HG03457 (cell line): ENCODE results near the gene FCRL6.

ENCODE experiments used
- ATAC-seq: cut with Tn5 transposase; IDR thresholded peaks from one replicate; pipeline ENCODE4 v1.9.1; 2021; ENCODE audit warnings: moderate number of reproducible peaks; ENCODE audit not compliant: unreplicated experiment

FCRL6 gene

DNA sequence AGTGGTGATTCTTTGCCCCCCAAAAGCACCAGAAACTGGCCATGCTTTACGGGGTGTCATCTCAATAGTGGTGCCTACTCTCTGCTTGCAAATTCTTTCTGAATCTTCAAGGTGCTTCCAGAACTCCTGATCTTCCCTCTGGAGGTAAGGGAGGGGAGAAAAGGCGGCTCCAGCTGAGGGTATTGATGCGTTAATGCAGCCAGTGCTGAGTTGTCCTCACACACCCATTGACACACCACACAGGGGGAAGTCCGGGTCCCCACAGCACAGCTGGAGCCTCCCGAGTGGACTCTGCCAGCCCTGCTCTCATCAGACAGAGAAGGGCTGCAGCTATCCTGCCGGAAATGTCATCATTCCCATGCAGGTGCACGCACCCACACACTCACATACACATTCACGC, 59.1 kb downstream of the FCRL6 start:
- ATAC-seq, result no peak

- no peak for ATAC-seq
Observed at GRCh38 chr1:159862031-159862430, 59.9 kb downstream of the FCRL6 start.

DNA sequence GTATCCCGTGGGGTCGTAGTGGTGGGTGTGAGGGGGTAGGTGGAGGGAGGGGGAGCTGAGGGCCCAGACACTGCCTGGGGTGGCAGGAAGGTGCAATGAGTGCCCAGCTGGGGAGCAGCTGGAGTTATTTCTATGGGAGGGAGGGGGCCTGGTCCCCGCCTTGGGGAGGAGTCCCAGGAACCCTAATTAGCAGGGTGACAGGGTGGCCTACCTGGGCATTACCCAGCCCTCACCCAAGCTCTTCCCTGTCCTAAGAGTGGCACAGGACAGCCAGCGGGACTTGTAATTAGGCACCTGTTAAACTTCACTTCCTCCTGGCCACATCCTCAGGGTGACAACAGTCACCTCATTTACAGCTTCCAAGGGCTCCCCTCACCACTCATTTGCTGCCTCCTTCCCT, 60.4 kb downstream of the FCRL6 start, which contains the start of gene VSIG8:
Gene VSIG8, minus strand, starts transcription at position 101 of the 400 bp plus-strand sequence. CDS start 136 bp downstream, outside the sequence.
- ATAC-seq, result no peak

GRCh38 chr1:159864262-159864661, 62.1 kb downstream of the FCRL6 start:
- ATAC-seq, result no peak
